OCI-LY1 (cell line): Measurements from ENCODE around the gene NCEH1.

Source experiments
- CTCF ChIP-seq: fragments of 200-600 bp; sonication (generic), shearing (Covaris generic); IDR thresholded peaks from 2 replicates; pipeline ENCODE4 v1.5.1; 2017; ENCODE audit warnings: mild to moderate bottlenecking, antibody characterized with exemption, low read length, moderate library complexity, mixed read lengths
- EZH2 ChIP-seq: fragments of 200-600 bp; sonication (generic), shearing (Covaris generic); IDR thresholded peaks from 2 replicates; pipeline ENCODE4 v1.8.0; 2017; ENCODE audit warnings: borderline replicate concordance, mixed run types, mild to moderate bottlenecking, antibody characterized with exemption, low read length, moderate library complexity, mixed read lengths

- TF ChIP-seq CTCF (no peak), EZH2 (no peak)
Observed at GRCh38 chr3:172679599-172679998, 31.3 kb downstream of the NCEH1 start.
